CD14-positive monocyte (primary cell): ENCODE data around the gene AMZ1. TPM values are rescaled to one million over a fixed set of nuclear protein-coding genes. Genes with fewer than 3 reads are reported as not detected.

ENCODE experiments used
- DNase-seq, 3 donors: peaks; one replicate each; pipeline ENCODE4 v3.0.0-alpha.2; 2011 to 2022
- H2AFZ ChIP-seq: 2 replicates; pipeline ENCODE4 v1.6.0; 2012; ENCODE audit warnings: mild to moderate bottlenecking, low read depth, low read length, inconsistent platforms; ENCODE audit not compliant: insufficient read depth, poor library complexity, severe bottlenecking
- H3K27ac ChIP-seq, 2 donors: 1 replicate in 1 of 2; 2 replicates in 1 of 2; pipeline ENCODE4 v1.5.1; 2012 to 2013; ENCODE audit warnings: low read length in 2 of 2, control low read depth in 1 of 2, inconsistent platforms in 1 of 2, low read depth in 1 of 2, mild to moderate bottlenecking in 1 of 2
- H3K27me3 ChIP-seq, 2 donors: one replicate each; pipeline versions ENCODE4 v1.6.0 to v1.6.1; 2011 to 2013; ENCODE audit warnings: low read length in 2 of 2; ENCODE audit not compliant: control insufficient read depth in 2 of 2, insufficient read depth in 2 of 2
- H3K36me3 ChIP-seq, 2 donors: replicated peaks in 1 of 2; 1 replicate in 1 of 2; 2 replicates in 1 of 2; pipeline versions ENCODE4 v1.5.1 to v1.6.1; 2012 to 2013; ENCODE audit warnings: low read length in 2 of 2, control low read depth in 1 of 2, inconsistent platforms in 1 of 2, mild to moderate bottlenecking in 1 of 2; ENCODE audit not compliant: insufficient read depth in 2 of 2, control insufficient read depth in 1 of 2
- H3K4me1 ChIP-seq, 2 donors: 1 replicate in 1 of 2; 2 replicates in 1 of 2; pipeline versions ENCODE4 v1.5.1 to v1.6.1; 2012 to 2013; ENCODE audit warnings: low read length in 2 of 2, control low read depth in 1 of 2, inconsistent platforms in 1 of 2, mild to moderate bottlenecking in 1 of 2, moderate library complexity in 1 of 2; ENCODE audit not compliant: insufficient read depth in 2 of 2, control insufficient read depth in 1 of 2
- H3K4me2 ChIP-seq: replicated peaks from 2 replicates; pipeline ENCODE3; 2012; ENCODE audit warnings: low read length, moderate library complexity, mild to moderate bottlenecking; ENCODE audit not compliant: poor library complexity, severe bottlenecking; ENCODE audit errors: extremely low read depth
- H3K4me3 ChIP-seq, 3 experiments: fragments of 200-600 bp in 1 of 3; sonication (generic) in 1 of 3; replicated peaks in 1 of 3; 1 replicate in 2 of 3; 2 replicates in 1 of 3; pipeline ENCODE4 v1.5.1; 2011 to 2013; ENCODE audit warnings: low read length in 3 of 3, mild to moderate bottlenecking in 3 of 3, control low read depth in 2 of 3, low read depth in 2 of 3, inconsistent platforms in 1 of 3, moderate library complexity in 1 of 3
- H3K79me2 ChIP-seq: 2 replicates; pipeline ENCODE4 v1.6.0; 2012; ENCODE audit warnings: mild to moderate bottlenecking, control low read depth, inconsistent platforms, low read length, moderate library complexity; ENCODE audit not compliant: insufficient read depth
- H3K9ac ChIP-seq: 2 replicates; pipeline ENCODE4 v1.6.0; 2017; ENCODE audit warnings: low read length, mild to moderate bottlenecking; ENCODE audit not compliant: insufficient read depth, poor library complexity, severe bottlenecking
- H3K9me3 ChIP-seq, 2 donors: replicated peaks in 1 of 2; 1 replicate in 1 of 2; 2 replicates in 1 of 2; pipeline versions ENCODE4 v1.5.1 to v1.6.1; 2012 to 2013; ENCODE audit warnings: low read length in 2 of 2, control low read depth in 1 of 2; ENCODE audit not compliant: control insufficient read depth in 1 of 2, insufficient read depth in 1 of 2
- H4K20me1 ChIP-seq: 2 replicates; pipeline ENCODE4 v1.6.0; 2012; ENCODE audit warnings: mild to moderate bottlenecking, low read length, control low read depth, moderate library complexity; ENCODE audit not compliant: insufficient read depth
- H3K27ac Mint-ChIP-seq, 7 donors: one replicate each; pipeline ENCODE4 v1.8.0; 2020; ENCODE audit warnings: mild to moderate bottlenecking in 7 of 7, mixed read lengths in 7 of 7, moderate library complexity in 6 of 7, inconsistent platforms in 2 of 7
- H3K27me3 Mint-ChIP-seq, 3 donors: one replicate each; pipeline ENCODE4 v1.8.0; 2021 to 2022; ENCODE audit warnings: low read depth in 3 of 3, mild to moderate bottlenecking in 3 of 3, mixed read lengths in 3 of 3, moderate library complexity in 3 of 3, inconsistent platforms in 1 of 3
- H3K36me3 Mint-ChIP-seq, 2 donors: one replicate each; pipeline ENCODE4 v1.8.0; 2020; ENCODE audit warnings: mixed read lengths in 2 of 2, inconsistent platforms in 1 of 2, mild to moderate bottlenecking in 1 of 2
- H3K4me1 Mint-ChIP-seq: one replicate; pipeline ENCODE4 v1.8.0; 2020; ENCODE audit warnings: mild to moderate bottlenecking, mixed read lengths
- H3K4me3 Mint-ChIP-seq, 2 donors: one replicate each; pipeline ENCODE4 v1.8.0; 2020; ENCODE audit warnings: mild to moderate bottlenecking in 2 of 2, mixed read lengths in 2 of 2, moderate library complexity in 1 of 2
- H3K9me3 Mint-ChIP-seq, 7 donors: one replicate each; pipeline ENCODE4 v1.8.0; 2020 to 2022; ENCODE audit warnings: mixed read lengths in 7 of 7, mild to moderate bottlenecking in 6 of 7, moderate library complexity in 6 of 7, inconsistent platforms in 2 of 7
- WGBS: methylation state at CpG from one replicate; pipeline ENCODE4 v1.1.5; 2013; ENCODE audit warnings: missing lambda C conversion rate; ENCODE audit not compliant: insufficient coverage; 5-methylcytosine and 5-hydroxymethylcytosine counted together
- intact Hi-C, 2 donors: fragments of 100-400 bp; cut with micrococcal nuclease; formaldehyde crosslinking; loops; one replicate each; pipeline versions ENCODE4 v1.15.0 to v1.15.1; 2023
- polyA plus RNA-seq, 3 donors: library from polyadenylated mRNA; depleted of rRNA in 1 of 3; unstranded in 2 of 3; stranded (reverse) in 1 of 3; fragments of 300-500 nt in 2 of 3; fragments of >200 nt in 1 of 3; fragmentation: Illumina TruSeq in 2 of 3; gene quantifications; 1 replicate in 2 of 3; 2 replicates in 1 of 3; pipeline ENCODE4 v1.2.3, GENCODE V29; 2012 to 2021
- TF ChIP-seq, protein P1 (sequence below): fragments of 200-600 bp; IDR thresholded peaks from one replicate; pipeline ENCODE4 v1.8.0; 2022; ENCODE audit warnings: antibody characterized with exemption, mild to moderate bottlenecking

Gene AMZ1
- polyA plus RNA-seq, 3 donors: 0.09 to 0.25 (median 0.14) TPM

DNA sequence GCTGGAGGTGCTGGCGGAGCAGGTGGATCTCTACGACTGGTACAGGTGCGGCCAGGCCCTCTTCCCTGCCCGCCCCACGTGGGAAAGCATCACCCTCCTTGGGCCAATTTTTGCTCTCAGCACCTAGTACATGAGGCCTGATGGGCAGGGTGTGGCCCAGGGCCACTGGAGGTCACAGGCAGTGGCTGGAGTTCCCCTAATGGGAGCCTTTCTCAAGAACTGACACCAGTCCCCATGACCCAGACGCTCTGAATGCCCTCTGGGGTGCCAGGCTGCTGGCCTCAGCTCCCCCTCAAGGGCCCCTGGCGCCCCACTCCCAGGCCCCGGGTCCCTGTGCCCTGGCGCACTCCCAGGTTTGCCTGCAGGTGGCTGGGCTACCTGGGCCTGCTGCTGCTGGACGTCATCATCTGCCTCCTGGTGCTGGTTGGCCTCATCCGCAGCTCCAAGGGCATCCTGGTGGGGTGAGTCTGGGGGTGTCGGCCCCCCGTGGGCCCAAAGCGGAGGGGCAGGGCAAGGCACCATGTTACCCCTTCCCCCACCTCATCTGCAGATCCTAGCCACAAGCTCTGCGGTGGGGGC, 40.3 kb upstream of the AMZ1 start:
- H3K9ac ChIP-seq: peak overlapping the region; percentile 27
- peaks cover 37% of the 10 kb centered on the region for H3K79me2 ChIP-seq
- WGBS: 90% methylated on average over 11 of the region's 15 CpGs
- intact Hi-C loops: loop anchor here in 1 of 2 donors (5.0 kb wide), 2 partner anchors 35 to 105 kb away; no protein-coding TSS in a partner anchor
- H3K27me3 Mint-ChIP-seq: peaks cover 0 to 2% (median 0%) of the 10 kb centered on the region in 3 donors
- H4K20me1 ChIP-seq: peaks cover 87% of the 10 kb centered on the region
- TF ChIP-seq, protein P1, sequence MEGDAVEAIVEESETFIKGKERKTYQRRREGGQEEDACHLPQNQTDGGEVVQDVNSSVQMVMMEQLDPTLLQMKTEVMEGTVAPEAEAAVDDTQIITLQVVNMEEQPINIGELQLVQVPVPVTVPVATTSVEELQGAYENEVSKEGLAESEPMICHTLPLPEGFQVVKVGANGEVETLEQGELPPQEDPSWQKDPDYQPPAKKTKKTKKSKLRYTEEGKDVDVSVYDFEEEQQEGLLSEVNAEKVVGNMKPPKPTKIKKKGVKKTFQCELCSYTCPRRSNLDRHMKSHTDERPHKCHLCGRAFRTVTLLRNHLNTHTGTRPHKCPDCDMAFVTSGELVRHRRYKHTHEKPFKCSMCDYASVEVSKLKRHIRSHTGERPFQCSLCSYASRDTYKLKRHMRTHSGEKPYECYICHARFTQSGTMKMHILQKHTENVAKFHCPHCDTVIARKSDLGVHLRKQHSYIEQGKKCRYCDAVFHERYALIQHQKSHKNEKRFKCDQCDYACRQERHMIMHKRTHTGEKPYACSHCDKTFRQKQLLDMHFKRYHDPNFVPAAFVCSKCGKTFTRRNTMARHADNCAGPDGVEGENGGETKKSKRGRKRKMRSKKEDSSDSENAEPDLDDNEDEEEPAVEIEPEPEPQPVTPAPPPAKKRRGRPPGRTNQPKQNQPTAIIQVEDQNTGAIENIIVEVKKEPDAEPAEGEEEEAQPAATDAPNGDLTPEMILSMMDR: no peak
- H3K4me3 Mint-ChIP-seq: no peak overlapping the region
- peaks cover 40 to 68% of the 10 kb centered on the region in 2 donors for H3K36me3 Mint-ChIP-seq
- no peak overlapping the region for H2AFZ ChIP-seq
- peaks cover 46 to 55% of the 10 kb centered on the region in 2 donors for H3K36me3 ChIP-seq
- peaks cover 50 to 55% of the 10 kb centered on the region in 2 donors for H3K4me1 ChIP-seq
- peak; percentile 72 to 85 (median 80) for DNase-seq
- H3K4me1 Mint-ChIP-seq: peaks cover 39% of the 10 kb centered on the region
- H3K9me3 Mint-ChIP-seq: peaks cover 0 to 1% (median 0%) of the 10 kb centered on the region in 7 donors
- peak overlapping the region; percentile 52 to 81 for H3K27ac ChIP-seq
- peak overlapping the region; percentile 66 to 88 (median 82) for H3K27ac Mint-ChIP-seq
- H3K4me3 ChIP-seq: no peak overlapping the region
- H3K9me3 ChIP-seq: no peaks in the 10 kb centered on the region
- H3K27me3 ChIP-seq: no peaks in the 10 kb centered on the region
- H3K4me2 ChIP-seq: no peak overlapping the region

DNA sequence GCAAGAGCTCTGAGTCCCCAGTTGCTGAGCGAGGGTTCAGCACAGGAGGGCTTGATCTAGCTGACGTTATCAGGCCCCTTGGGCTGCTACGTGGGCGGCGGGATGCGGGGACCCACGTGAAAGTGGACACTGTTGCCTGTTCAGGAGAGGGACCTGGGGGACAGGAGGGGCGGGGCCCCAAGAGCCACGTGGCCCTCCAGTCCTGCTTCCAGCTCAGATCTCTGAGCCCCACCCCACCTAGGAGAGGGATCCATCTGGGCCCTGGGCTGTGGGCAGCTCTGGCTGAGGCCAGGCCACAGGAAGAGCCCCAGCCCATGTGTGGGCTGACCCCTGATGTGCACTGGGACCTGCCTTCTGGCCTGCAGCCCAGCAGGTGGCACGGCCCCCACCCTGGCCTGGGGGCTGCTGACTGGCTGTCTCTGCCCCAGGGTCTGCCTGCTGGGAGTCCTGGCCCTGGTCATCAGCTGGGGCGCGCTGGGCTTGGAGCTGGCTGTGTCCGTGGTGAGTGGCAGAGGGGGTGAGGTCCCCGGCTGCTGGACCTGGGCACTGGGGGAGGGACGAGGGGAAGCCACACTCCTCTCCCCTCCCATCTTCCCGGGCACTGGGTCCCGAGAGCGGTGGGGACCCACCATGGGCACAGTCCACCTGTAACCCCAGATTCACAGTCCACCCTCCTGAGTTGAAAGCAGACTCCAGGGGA, 38.7 kb upstream of the AMZ1 start:
- Mint-ChIP-seq H3K4me3 (no peak overlapping the region), H3K4me1 (peaks cover 28% of the 10 kb centered on the region), H3K27ac (peak overlapping the region in 6 of 7 donors; percentile 30 to 85 (median 76)), H3K9me3 (peaks cover 0 to 1% (median 0%) of the 10 kb centered on the region in 7 donors), H3K27me3 (peaks cover 0 to 2% (median 0%) of the 10 kb centered on the region in 3 donors), H3K36me3 (peaks cover 45 to 72% of the 10 kb centered on the region in 2 donors)
- 97% methylated on average over 11 of the region's 18 CpGs for WGBS
- Histone ChIP-seq H3K9ac (no peak overlapping the region), H3K9me3 (no peaks in the 10 kb centered on the region), H4K20me1 (peaks cover 85% of the 10 kb centered on the region), H3K4me2 (no peak overlapping the region), H2AFZ (no peak overlapping the region), H3K27me3 (no peaks in the 10 kb centered on the region), H3K36me3 (peaks cover 52 to 65% of the 10 kb centered on the region in 2 donors), H3K4me3 (no peak overlapping the region), H3K27ac (peak overlapping the region in 1 of 2 donors; percentile 53), H3K79me2 (peaks cover 23% of the 10 kb centered on the region), H3K4me1 (peaks cover 39 to 43% of the 10 kb centered on the region in 2 donors)
- intact Hi-C loops: loop anchor here in 1 of 2 donors (5.0 kb wide), 2 partner anchors 37 to 107 kb away; no protein-coding TSS in a partner anchor
- TF ChIP-seq, protein P1: no peak
- no peak for DNase-seq
